Astrocyte (in vitro differentiated cells and primary cell): ENCODE data around the gene PEMT.

Experiments
- CTCF ChIP-seq: IDR thresholded peaks from 2 replicates; pipeline ENCODE4 v1.5.1; 2011; ENCODE audit warnings: low read depth, mild to moderate bottlenecking, inconsistent platforms, low read length, moderate library complexity; ENCODE audit not compliant: insufficient read depth
- EZH2 ChIP-seq: IDR thresholded peaks from 2 replicates; pipeline ENCODE4 v1.6.1; 2012; ENCODE audit warnings: mild to moderate bottlenecking, low read length, inconsistent platforms; ENCODE audit not compliant: insufficient read depth

DNA sequence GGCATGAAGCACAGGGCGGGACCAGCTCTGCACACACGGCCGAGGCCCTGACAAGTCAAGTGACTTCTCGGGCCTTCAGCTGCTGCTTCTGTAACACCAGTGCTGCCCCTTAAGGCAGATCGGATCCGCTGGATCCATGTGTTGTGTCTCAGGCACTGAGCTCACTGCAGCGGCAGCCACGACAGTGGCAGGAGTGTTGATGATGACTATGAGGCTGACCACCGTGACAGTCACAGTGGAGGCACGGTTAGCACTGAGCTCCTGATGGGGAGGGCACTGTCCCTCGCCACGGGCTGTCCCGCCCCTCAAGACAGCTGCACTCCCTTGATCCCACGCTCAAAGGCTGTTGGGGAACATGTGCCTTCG is 29.4 kb downstream of the PEMT start:
- TF ChIP-seq CTCF: no peak
- TF ChIP-seq EZH2: no peak
